ENCODE measurements around the gene ALK. TPM values are rescaled to one million over a fixed set of nuclear protein-coding genes. Genes with fewer than 3 reads are reported as not detected.

ALK gene
- total RNA-seq, 1 experiment from 2014 or later = 59.6 TPM

Other genes with a start within 250 kb of the ALK start
- gene YPEL5, start 225.4 kb upstream of the ALK start, total RNA-seq (2014; rRNA removed; shearing (Covaris generic)) = 49.3 and 50.3 TPM in 2 replicates

Measured in SJCRH30 (cell line).